H9 (cell line): ENCODE measurements around the gene ELF2. TPM values are rescaled to one million over a fixed set of nuclear protein-coding genes. Genes with fewer than 3 reads are reported as not detected.

ENCODE experiments used
- DNase-seq: peaks from one replicate; pipeline ENCODE4 v3.0.0-alpha.2; 2017
- H2AFZ ChIP-seq: one replicate; pipeline ENCODE4 v1.6.1; 2013; ENCODE audit warnings: mild to moderate bottlenecking, low read length, control low read depth, moderate library complexity
- H2AK5ac ChIP-seq: 2 replicates; pipeline ENCODE4 v1.6.1; 2013; ENCODE audit warnings: low read length, control low read depth, mixed read lengths; ENCODE audit not compliant: insufficient read length
- H2BK120ac ChIP-seq: one replicate; pipeline ENCODE4 v1.6.1; 2013; ENCODE audit warnings: low read depth, mild to moderate bottlenecking, low read length, control low read depth, inconsistent platforms; ENCODE audit not compliant: poor library complexity, severe bottlenecking
- H2BK12ac ChIP-seq: 2 replicates; pipeline ENCODE4 v1.6.1; 2013; ENCODE audit warnings: low read length, control low read depth, mixed read lengths, low read depth; ENCODE audit not compliant: insufficient read length
- H2BK15ac ChIP-seq: 2 replicates; pipeline ENCODE4 v1.6.1; 2013; ENCODE audit warnings: low read depth, low read length, control low read depth
- H2BK20ac ChIP-seq: one replicate; pipeline ENCODE4 v1.6.1; 2013; ENCODE audit warnings: low read depth, mild to moderate bottlenecking, low read length, control low read depth, inconsistent platforms; ENCODE audit not compliant: poor library complexity, severe bottlenecking
- H2BK5ac ChIP-seq: 2 replicates; pipeline ENCODE4 v1.6.1; 2013; ENCODE audit warnings: low read length, control low read depth, mixed read lengths; ENCODE audit not compliant: insufficient read length
- H3K14ac ChIP-seq: 2 replicates; pipeline ENCODE4 v1.6.1; 2013; ENCODE audit warnings: low read length, control low read depth; ENCODE audit not compliant: insufficient read depth
- H3K18ac ChIP-seq: 2 replicates; pipeline ENCODE4 v1.6.1; 2013; ENCODE audit warnings: low read depth, mild to moderate bottlenecking, mixed read lengths, low read length, control low read depth; ENCODE audit not compliant: insufficient read length
- H3K23ac ChIP-seq: 2 replicates; pipeline ENCODE4 v1.6.1; 2013; ENCODE audit warnings: low read length, control low read depth, mixed read lengths, low read depth; ENCODE audit not compliant: insufficient read length
- H3K23me2 ChIP-seq: 2 replicates; pipeline ENCODE4 v1.6.1; 2013; ENCODE audit warnings: low read depth, mild to moderate bottlenecking, mixed read lengths, low read length, control low read depth; ENCODE audit not compliant: insufficient read length, poor library complexity, severe bottlenecking
- H3K27ac ChIP-seq: 2 replicates; pipeline ENCODE4 v1.5.1; 2013; ENCODE audit warnings: low read length, control low read depth, mixed read lengths, low read depth; ENCODE audit not compliant: insufficient read length
- H3K27me3 ChIP-seq: 2 replicates; pipeline ENCODE4 v1.6.1; 2013; ENCODE audit warnings: low read length, control low read depth, inconsistent platforms; ENCODE audit not compliant: insufficient read depth
- H3K4ac ChIP-seq: 2 replicates; pipeline ENCODE4 v1.6.1; 2013; ENCODE audit warnings: low read depth, mild to moderate bottlenecking, control low read depth, inconsistent platforms, low read length, moderate library complexity
- H3K4me1 ChIP-seq: 2 replicates; pipeline ENCODE4 v1.6.1; 2013; ENCODE audit warnings: low read length, control low read depth, inconsistent platforms; ENCODE audit not compliant: insufficient read depth
- H3K4me2 ChIP-seq: 2 replicates; pipeline ENCODE4 v1.6.1; 2013; ENCODE audit warnings: low read length, control low read depth, mixed read lengths; ENCODE audit not compliant: insufficient read length, insufficient read depth
- H3K56ac ChIP-seq: 2 replicates; pipeline ENCODE4 v1.6.1; 2013; ENCODE audit warnings: low read depth, mild to moderate bottlenecking, mixed read lengths, low read length, control low read depth; ENCODE audit not compliant: insufficient read length
- H3K79me1 ChIP-seq: 2 replicates; pipeline ENCODE4 v1.6.1; 2013; ENCODE audit warnings: low read depth, mild to moderate bottlenecking, moderate library complexity, low read length, control low read depth, inconsistent platforms; ENCODE audit not compliant: insufficient read depth, poor library complexity, severe bottlenecking
- H3K79me2 ChIP-seq: 2 replicates; pipeline ENCODE4 v1.6.1; 2013; ENCODE audit warnings: low read length, control low read depth, inconsistent platforms; ENCODE audit not compliant: insufficient read depth
- H3K9ac ChIP-seq: 2 replicates; pipeline ENCODE4 v1.6.1; 2013; ENCODE audit warnings: low read length, control low read depth, mixed read lengths; ENCODE audit not compliant: insufficient read length; ENCODE audit errors: extremely low read depth
- H3K9me3 ChIP-seq: one replicate; pipeline ENCODE4 v1.6.1; 2013; ENCODE audit warnings: low read depth, low read length, inconsistent platforms; ENCODE audit not compliant: control insufficient read depth
- H3T11ph ChIP-seq: one replicate; pipeline ENCODE4 v1.6.1; 2013; ENCODE audit warnings: mild to moderate bottlenecking, low read length, control low read depth, inconsistent platforms
- H4K20me1 ChIP-seq: one replicate; pipeline ENCODE4 v1.6.1; 2013; ENCODE audit not compliant: control insufficient read depth, insufficient read length, insufficient read depth
- H4K5ac ChIP-seq: 2 replicates; pipeline ENCODE4 v1.6.1; 2013; ENCODE audit warnings: low read depth, mild to moderate bottlenecking, mixed read lengths, low read length, control low read depth; ENCODE audit not compliant: insufficient read length
- H4K8ac ChIP-seq: replicated peaks from 2 replicates; pipeline ENCODE4 v1.6.1; 2013; ENCODE audit warnings: low read length, control low read depth, mixed read lengths, low read depth; ENCODE audit not compliant: insufficient read length
- H4K91ac ChIP-seq: 2 replicates; pipeline ENCODE4 v1.6.1; 2013; ENCODE audit warnings: low read depth, mild to moderate bottlenecking, moderate library complexity, mixed read lengths, low read length, control low read depth; ENCODE audit not compliant: insufficient read length
- H3K27ac Mint-ChIP-seq, 3 experiments: 2 replicates in 2 of 3; 3 replicates in 1 of 3; pipeline ENCODE4 v1.8.0; 2020 to 2021; ENCODE audit warnings: mixed read lengths in 3 of 3, mild to moderate bottlenecking in 1 of 3, moderate library complexity in 1 of 3
- H3K27me3 Mint-ChIP-seq: 2 replicates; pipeline ENCODE4 v1.8.0; 2021; ENCODE audit warnings: low read depth, mild to moderate bottlenecking, moderate library complexity, mixed read lengths
- H3K36me3 Mint-ChIP-seq, 3 experiments: 2 replicates in 2 of 3; 3 replicates in 1 of 3; pipeline ENCODE4 v1.8.0; 2020 to 2021; ENCODE audit warnings: low read depth in 3 of 3, mixed read lengths in 3 of 3; ENCODE audit not compliant: insufficient read depth in 1 of 3
- H3K4me1 Mint-ChIP-seq, 2 experiments: 2 replicates each; pipeline ENCODE4 v1.8.0; 2020; ENCODE audit warnings: mixed read lengths in 2 of 2
- H3K4me3 Mint-ChIP-seq, 2 experiments: 2 replicates in 1 of 2; 3 replicates in 1 of 2; pipeline ENCODE4 v1.8.0; 2020 to 2021; ENCODE audit warnings: mild to moderate bottlenecking in 2 of 2, mixed read lengths in 2 of 2, moderate library complexity in 1 of 2
- H3K9me3 Mint-ChIP-seq, 2 experiments: 2 replicates in 1 of 2; 3 replicates in 1 of 2; pipeline ENCODE4 v1.8.0; 2020; ENCODE audit warnings: mild to moderate bottlenecking in 2 of 2, mixed read lengths in 2 of 2, moderate library complexity in 1 of 2
- CTCF ChIP-seq: fragments of 200-600 bp; sonication (generic); conservative IDR thresholded peaks from 3 replicates; pipeline ENCODE4 v1.8.0; 2021; ENCODE audit warnings: antibody characterized with exemption, mild to moderate bottlenecking
- WGBS: extraction: QIAGEN DNeasy Blood & Tissue Kit; methylation state at CpG from one replicate; pipeline ENCODE4 v1.1.7; 2013; ENCODE audit warnings: missing lambda C conversion rate, low lambda C conversion rate, mixed read lengths; ENCODE audit not compliant: insufficient read length; ENCODE audit errors: extremely low coverage; 5-methylcytosine and 5-hydroxymethylcytosine counted together
- total RNA-seq: library from RNA; stranded (reverse); gene quantifications from 2 replicates; pipeline ENCODE4 v1.2.1, GENCODE V29; 2021

ELF2 gene
- total RNA-seq, 1 experiment from 2014 or later, result 49.6 TPM

- WGBS, result no CpG with 5 or more reads among the region's 2 CpGs
- Histone ChIP-seq H2AK5ac (no peak overlapping the region), H3K9ac (no peak overlapping the region), H4K5ac (no peak overlapping the region), H3K23ac (no peak overlapping the region), H3K18ac (no peak overlapping the region), H4K20me1 (no peaks in the 10 kb centered on the region), H2BK5ac (no peak overlapping the region), H4K91ac (no peak overlapping the region), H3K4me1 (no peaks in the 10 kb centered on the region; the same call in 1 of the 2 replicates), H2BK12ac (no peak overlapping the region), H3K27me3 (no peaks in the 10 kb centered on the region), H3K9me3 (no peaks in the 10 kb centered on the region), H3K23me2 (no peaks in the 10 kb centered on the region), H3K79me1 (no peaks in the 10 kb centered on the region), H2BK15ac (no peak overlapping the region), H4K8ac (no peak overlapping the region), H3K79me2 (no peaks in the 10 kb centered on the region), H2BK120ac (no peak overlapping the region), H3K4me2 (no peak overlapping the region), H2BK20ac (no peak overlapping the region), H3K56ac (no peak overlapping the region), H3K4ac (no peak overlapping the region), H3T11ph (no peak overlapping the region), H3K14ac (no peak overlapping the region), H3K27ac (no peak overlapping the region), H2AFZ (no peak overlapping the region)
- Mint-ChIP-seq H3K4me1 (peaks cover 3 to 8% of the 10 kb centered on the region in 2 experiments), H3K36me3 (no peaks in the 10 kb centered on the region; a peak in 1 of 7 replicates), H3K27me3 (no peaks in the 10 kb centered on the region), H3K4me3 (no peak overlapping the region), H3K9me3 (peaks cover 0 to 2% of the 10 kb centered on the region in 2 experiments; a peak in 2 of 5 replicates), H3K27ac (no peak overlapping the region)
- TF ChIP-seq CTCF, result no peak
- no peak for DNase-seq
Observed at GRCh38 chr4:139202991-139203390, 26.0 kb upstream of the ELF2 start.
